Effector memory CD4-positive, alpha-beta T cell (primary cell): ENCODE results near the gene LRRC37B.
"Not testable (repeated sequence)": the region's sequence is repeated elsewhere in the genome, so short reads cannot be mapped to it uniquely, and the experiment has no call there.

ENCODE experiments used
- DNase-seq, 3 donors: peaks; one replicate each; pipeline ENCODE4 v3.0.0-alpha.2; 2020
- H3K27ac ChIP-seq: 2 replicates; pipeline ENCODE4 v1.7.0; 2013; ENCODE audit warnings: mild to moderate bottlenecking, low read length, moderate library complexity; ENCODE audit not compliant: insufficient read depth, poor library complexity, severe bottlenecking
- H3K27me3 ChIP-seq: replicated peaks from 2 replicates; pipeline ENCODE4 v1.7.0; 2013; ENCODE audit warnings: mild to moderate bottlenecking, low read length; ENCODE audit not compliant: insufficient read depth, control insufficient read depth, poor library complexity, severe bottlenecking
- H3K36me3 ChIP-seq: 2 replicates; pipeline ENCODE4 v1.7.0; 2013; ENCODE audit warnings: mild to moderate bottlenecking, low read length, moderate library complexity; ENCODE audit not compliant: control insufficient read depth, insufficient read depth
- H3K4me1 ChIP-seq: 2 replicates; pipeline ENCODE4 v1.7.0; 2013; ENCODE audit warnings: low read length, mild to moderate bottlenecking; ENCODE audit not compliant: control insufficient read depth, insufficient read depth, poor library complexity, severe bottlenecking
- H3K4me3 ChIP-seq: 2 replicates; pipeline ENCODE4 v1.7.0; 2013; ENCODE audit warnings: low read length, low read depth, mild to moderate bottlenecking; ENCODE audit not compliant: insufficient read depth, poor library complexity, severe bottlenecking
- H3K9me3 ChIP-seq: 2 replicates; pipeline ENCODE4 v1.7.0; 2013; ENCODE audit warnings: mild to moderate bottlenecking, low read length, moderate library complexity; ENCODE audit not compliant: control insufficient read depth

Gene LRRC37B

DNA sequence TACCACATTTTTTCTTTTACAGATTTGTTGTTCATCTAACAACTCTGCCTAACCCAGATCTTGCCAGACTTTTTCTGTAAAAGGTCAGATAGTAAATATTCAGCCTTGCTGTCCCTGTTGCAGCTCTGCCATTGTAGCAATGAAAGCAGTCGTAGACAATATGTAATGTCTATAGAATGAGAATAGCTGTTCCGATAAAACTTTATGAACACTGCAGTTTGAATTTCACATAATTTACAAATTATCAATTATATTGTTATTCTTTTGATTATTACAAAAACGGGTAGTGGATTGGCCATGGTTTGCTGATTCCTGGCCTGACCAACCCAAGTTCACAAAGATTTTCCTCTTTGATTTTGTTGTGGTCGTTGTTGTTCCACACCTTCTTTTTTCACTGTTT, 2.9 kb downstream of the LRRC37B start:
- H3K36me3 ChIP-seq: no peaks in the 10 kb centered on the region
- H3K27ac ChIP-seq: no peak overlapping the region
- no peaks in the 10 kb centered on the region for H3K9me3 ChIP-seq
- no peaks in the 10 kb centered on the region for H3K27me3 ChIP-seq
- H3K4me1 ChIP-seq: peaks cover 9% of the 10 kb centered on the region
- no peak overlapping the region for H3K4me3 ChIP-seq
- no peak for DNase-seq

DNA sequence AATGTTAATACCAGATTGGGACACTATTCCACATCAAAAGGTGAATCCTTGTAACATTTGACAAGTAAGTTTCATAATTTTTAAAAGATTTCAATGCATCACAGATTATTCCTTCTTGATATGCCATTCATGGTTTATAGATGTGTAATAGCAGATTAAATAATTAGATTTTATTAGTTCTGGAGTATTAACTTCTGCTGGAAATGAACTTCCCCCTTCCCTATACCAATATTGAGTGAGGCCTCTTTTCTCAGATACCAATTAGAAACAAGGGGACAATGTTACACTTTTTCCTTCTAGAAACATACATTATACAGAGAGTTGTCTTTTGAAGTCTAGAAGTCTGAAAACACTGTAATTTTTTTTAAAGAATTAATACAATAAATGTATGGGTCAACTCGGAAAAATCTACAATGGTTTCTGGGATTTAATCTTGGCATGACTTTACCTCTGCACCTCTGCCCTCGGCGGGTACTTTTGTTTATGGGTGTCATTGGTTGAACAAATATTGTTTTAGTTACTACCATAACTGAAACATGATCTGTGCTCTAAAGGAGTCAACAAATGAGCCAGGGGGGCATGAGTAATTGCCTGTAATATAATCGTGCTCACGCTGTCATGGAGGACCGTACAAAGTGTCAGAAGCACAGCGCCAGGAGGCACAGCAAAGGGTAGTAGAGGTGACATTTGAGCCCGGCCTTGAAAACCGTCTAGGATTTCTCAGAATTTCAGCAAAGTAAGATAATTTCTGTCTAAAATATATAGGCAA, 8.2 kb downstream of the LRRC37B start:
- H3K4me3 ChIP-seq: no peak overlapping the region
- H3K27me3 ChIP-seq: no peaks in the 10 kb centered on the region
- no peak overlapping the region for H3K27ac ChIP-seq
- H3K9me3 ChIP-seq: no peaks in the 10 kb centered on the region
- no peak for DNase-seq
- peaks cover 19% of the 10 kb centered on the region for H3K36me3 ChIP-seq
- peaks cover 4% of the 10 kb centered on the region for H3K4me1 ChIP-seq

- H3K36me3 ChIP-seq: peaks cover 24% of the 10 kb centered on the region
- H3K27ac ChIP-seq: no peak overlapping the region
- H3K27me3 ChIP-seq: no peaks in the 10 kb centered on the region
- peaks cover 4% of the 10 kb centered on the region for H3K4me1 ChIP-seq
- no peaks in the 10 kb centered on the region for H3K9me3 ChIP-seq
- H3K4me3 ChIP-seq: no peak overlapping the region
- DNase-seq: no peak
These were observed 9.0 kb downstream of the LRRC37B start for GRCh38 chr17:32016231-32016630.

DNA sequence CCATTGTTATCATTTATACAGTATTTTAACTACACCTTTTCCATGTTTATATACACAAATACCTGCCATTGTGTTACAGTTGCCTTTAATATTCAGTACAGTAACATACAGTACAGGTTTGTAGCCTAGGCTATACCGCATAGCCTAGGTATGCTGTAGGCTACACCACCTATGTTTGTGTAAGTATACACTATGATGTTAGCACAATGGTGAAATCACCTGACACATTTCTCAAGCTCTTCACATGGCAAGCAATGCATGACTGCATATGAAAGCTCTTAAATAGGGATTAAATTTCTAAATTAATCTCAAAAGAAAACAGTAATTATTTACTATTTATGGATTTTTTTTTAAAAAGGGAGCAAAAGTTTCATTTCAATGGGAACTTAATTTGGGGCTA, 12.0 kb downstream of the LRRC37B start:
- H3K4me1 ChIP-seq: no peaks in the 10 kb centered on the region
- H3K4me3 ChIP-seq: no peak overlapping the region
- H3K27ac ChIP-seq: no peak overlapping the region
- no peaks in the 10 kb centered on the region for H3K27me3 ChIP-seq
- no peak for DNase-seq
- H3K9me3 ChIP-seq: no peaks in the 10 kb centered on the region
- H3K36me3 ChIP-seq: peaks cover 34% of the 10 kb centered on the region

DNA sequence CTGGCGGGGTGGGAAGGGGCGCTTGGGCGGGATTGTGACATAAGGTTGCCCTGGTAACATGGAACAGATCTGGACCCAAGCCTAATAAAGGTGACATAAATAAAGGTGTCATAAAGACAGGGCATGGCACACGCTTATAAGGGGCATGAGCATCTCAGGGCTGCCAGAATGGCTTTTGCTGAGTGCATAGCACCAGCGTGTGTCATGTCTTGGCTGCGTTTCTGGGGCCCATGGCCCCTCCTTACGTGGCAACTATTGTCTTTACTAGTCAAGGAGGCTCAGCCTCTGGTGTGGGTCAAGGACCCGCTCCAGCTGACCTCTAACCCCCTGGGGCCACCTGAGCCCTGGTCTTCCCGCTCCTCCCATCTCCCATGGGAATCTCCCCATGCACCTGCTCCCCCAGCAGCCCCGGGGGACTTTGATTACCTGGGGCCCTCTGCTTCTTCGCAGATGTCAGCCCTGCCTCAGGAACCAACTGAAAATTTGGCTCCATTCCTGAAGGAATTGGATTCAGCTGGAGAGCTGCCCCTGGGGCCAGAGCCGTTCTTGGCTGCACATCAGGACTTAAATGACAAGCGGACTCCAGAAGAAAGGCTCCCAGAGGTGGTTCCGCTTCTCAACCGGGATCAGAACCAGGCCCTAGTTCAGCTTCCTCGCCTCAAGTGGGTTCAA, 13.9 kb downstream of the LRRC37B start:
- no peak for DNase-seq
- Histone ChIP-seq H3K36me3 (peaks cover 34% of the 10 kb centered on the region), H3K27ac (no peak overlapping the region), H3K4me1 (no peaks in the 10 kb centered on the region), H3K4me3 (no peak overlapping the region), H3K27me3 (no peaks in the 10 kb centered on the region), H3K9me3 (no peaks in the 10 kb centered on the region)

DNA sequence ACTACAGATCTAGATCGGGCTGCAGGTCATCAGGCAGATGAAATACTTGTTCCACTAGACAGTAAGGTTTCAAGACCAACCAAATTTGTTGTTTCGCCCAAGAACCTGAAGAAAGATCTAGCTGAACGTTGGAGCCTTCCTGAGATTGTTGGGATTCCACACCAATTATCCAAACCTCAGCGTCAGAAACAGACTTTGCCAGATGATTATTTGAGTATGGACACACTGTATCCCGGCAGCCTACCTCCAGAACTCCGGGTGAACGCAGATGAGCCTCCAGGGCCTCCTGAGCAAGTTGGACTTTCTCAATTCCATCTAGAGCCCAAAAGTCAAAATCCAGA, 14.4 kb downstream of the LRRC37B start:
- Histone ChIP-seq H3K27ac (no peak overlapping the region), H3K9me3 (no peaks in the 10 kb centered on the region), H3K36me3 (peaks cover 34% of the 10 kb centered on the region), H3K27me3 (no peaks in the 10 kb centered on the region), H3K4me1 (no peaks in the 10 kb centered on the region), H3K4me3 (no peak overlapping the region)
- DNase-seq: no peak

- H3K4me1 ChIP-seq, H3K27ac ChIP-seq, H3K9me3 ChIP-seq, H3K27me3 ChIP-seq, DNase-seq, H3K4me3 ChIP-seq: not testable (repeated sequence)
- peaks cover 30% of the 10 kb centered on the region for H3K36me3 ChIP-seq
These were observed 15.4 kb downstream of the LRRC37B start for GRCh38 chr17:32022554-32022953.

- not testable (repeated sequence) for H3K9me3 ChIP-seq, H3K27ac ChIP-seq
These were observed 20.1 kb downstream of the LRRC37B start for GRCh38 chr17:32027271-32027670.

DNA sequence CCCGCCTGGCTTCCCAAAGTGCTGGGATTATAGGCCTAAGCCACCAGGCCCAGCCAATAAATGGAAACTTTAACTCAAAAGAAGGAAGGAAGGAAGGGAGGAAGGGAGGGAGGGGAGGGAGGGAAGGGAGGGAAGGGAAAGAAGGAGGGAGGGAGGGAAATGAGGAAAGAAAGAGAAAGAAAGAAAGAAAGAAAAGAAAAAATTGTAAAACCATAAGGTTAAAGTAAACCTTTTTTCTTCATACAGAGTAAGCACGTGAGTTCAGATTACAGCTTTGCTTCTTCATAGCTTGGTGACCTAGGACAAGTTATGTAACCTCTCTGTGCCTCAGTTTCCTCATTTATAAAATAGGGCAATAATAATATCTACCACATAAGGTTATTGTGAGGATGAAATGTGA, 26.0 kb downstream of the LRRC37B start:
- DNase-seq: no peak
- Histone ChIP-seq H3K9me3 (no peaks in the 10 kb centered on the region), H3K27me3 (no peaks in the 10 kb centered on the region), H3K4me1 (no peaks in the 10 kb centered on the region), H3K4me3 (no peak overlapping the region), H3K27ac (no peak overlapping the region), H3K36me3 (peaks cover 26% of the 10 kb centered on the region)

More at GRCh38 chr17:32027271-32027670, 20.1 kb downstream of the LRRC37B start:
- H3K4me3 ChIP-seq, H3K36me3 ChIP-seq, DNase-seq, H3K27me3 ChIP-seq, H3K4me1 ChIP-seq: not testable (repeated sequence)

- H3K9me3 ChIP-seq, H3K4me3 ChIP-seq, H3K27me3 ChIP-seq, DNase-seq, H3K4me1 ChIP-seq, H3K27ac ChIP-seq: not testable (repeated sequence)
- H3K36me3 ChIP-seq: peaks cover 26% of the 10 kb centered on the region
These were observed 26.6 kb downstream of the LRRC37B start for GRCh38 chr17:32033812-32034211.
